IMR-90 (cell line): ENCODE results near the gene NHSL2. TPM values are rescaled to one million over a fixed set of nuclear protein-coding genes. Genes with fewer than 3 reads are reported as not detected.
"Not testable (repeated sequence)": the region's sequence is repeated elsewhere in the genome, so short reads cannot be mapped to it uniquely, and the experiment has no call there.

Experiments used
- ATAC-seq: fragments of 200-7000 bp; cut with Tn5 transposase; 2 replicates; pipeline ENCODE4 v1.9.1; 2020; ENCODE audit warnings: low read depth, mild to moderate bottlenecking, moderate library complexity
- BruUV-seq: library from RNA; stranded (reverse); fragments of 400-500 nt; replicated peaks from 2 replicates; lab custom pipeline; 2021; lab: Mats Ljungman, UMichigan
- CTCF ChIA-PET: fragments of 300-600 bp; formaldehyde crosslinking; extraction: SDS; loops from one replicate; lab custom pipeline; 2021; ENCODE audit warnings: antibody characterized with exemption; lab: Yijun Ruan, JAX
- POLR2A ChIA-PET: fragments of 300-600 bp; sonication (Branson Sonifier 250); formaldehyde crosslinking; loops from one replicate; lab custom pipeline; 2022; ENCODE audit warnings: antibody characterized with exemption; ENCODE audit not compliant: unreplicated experiment; lab: Charles Lee
- DNase-seq: peaks from one replicate; pipeline ENCODE4 v3.0.0; 2013
- H2AFZ ChIP-seq: replicated peaks from 2 replicates; pipeline ENCODE3; 2013; ENCODE audit warnings: low read length, mild to moderate bottlenecking; ENCODE audit not compliant: poor library complexity
- H2AK5ac ChIP-seq: 2 replicates; pipeline ENCODE4 v1.6.1; 2013; ENCODE audit warnings: low read depth, low read length, inconsistent platforms
- H2AK9ac ChIP-seq: replicated peaks from 2 replicates; pipeline ENCODE3; 2013; ENCODE audit warnings: mild to moderate bottlenecking, low read depth, low read length, moderate library complexity; ENCODE audit not compliant: poor library complexity
- H2BK120ac ChIP-seq: 2 replicates; pipeline ENCODE4 v1.6.1; 2013; ENCODE audit warnings: low read depth, low read length, inconsistent platforms
- H2BK15ac ChIP-seq: 3 replicates; pipeline ENCODE4 v1.6.1; 2013; ENCODE audit warnings: low read depth, low read length, inconsistent platforms
- H2BK20ac ChIP-seq: 2 replicates; pipeline ENCODE4 v1.6.1; 2013; ENCODE audit warnings: low read depth, mild to moderate bottlenecking, inconsistent platforms, low read length, moderate library complexity
- H2BK5ac ChIP-seq: 2 replicates; pipeline ENCODE4 v1.6.1; 2013; ENCODE audit warnings: mild to moderate bottlenecking, low read depth, low read length, inconsistent platforms; ENCODE audit not compliant: poor library complexity, severe bottlenecking
- H3K14ac ChIP-seq: replicated peaks from 2 replicates; pipeline ENCODE4 v1.6.1; 2013; ENCODE audit warnings: low read depth, low read length, inconsistent platforms
- H3K18ac ChIP-seq: 2 replicates; pipeline ENCODE4 v1.6.1; 2013; ENCODE audit warnings: low read depth, low read length, control low read depth
- H3K23ac ChIP-seq: 2 replicates; pipeline ENCODE4 v1.6.1; 2013; ENCODE audit warnings: low read depth, low read length, inconsistent platforms
- H3K27ac ChIP-seq: 2 replicates; pipeline ENCODE4 v1.5.1; 2013; ENCODE audit warnings: mild to moderate bottlenecking, control low read depth, low read length; ENCODE audit not compliant: insufficient read depth
- H3K27me3 ChIP-seq: 2 replicates; pipeline ENCODE4 v1.6.1; 2013; ENCODE audit warnings: low read length; ENCODE audit not compliant: control insufficient read depth, insufficient read depth
- H3K36me3 ChIP-seq: 2 replicates; pipeline ENCODE4 v1.6.1; 2013; ENCODE audit warnings: low read length, mixed read lengths; ENCODE audit not compliant: control insufficient read depth, insufficient read depth
- H3K4ac ChIP-seq: 2 replicates; pipeline ENCODE4 v1.6.1; 2013; ENCODE audit warnings: low read depth, low read length, inconsistent platforms
- H3K4me1 ChIP-seq: 2 replicates; pipeline ENCODE4 v1.6.1; 2013; ENCODE audit warnings: low read length, mixed read lengths; ENCODE audit not compliant: control insufficient read depth, insufficient read depth
- H3K4me2 ChIP-seq: 2 replicates; pipeline ENCODE4 v1.6.1; 2013; ENCODE audit warnings: low read depth, mild to moderate bottlenecking, control low read depth, low read length, moderate library complexity
- H3K4me3 ChIP-seq: 2 replicates; pipeline ENCODE4 v1.5.1; 2013; ENCODE audit warnings: low read depth, mild to moderate bottlenecking, control low read depth, low read length, moderate library complexity; ENCODE audit not compliant: insufficient read depth
- H3K56ac ChIP-seq: 2 replicates; pipeline ENCODE4 v1.6.1; 2013; ENCODE audit warnings: low read length, inconsistent platforms; ENCODE audit not compliant: insufficient read depth; ENCODE audit errors: extremely low read depth
- H3K79me1 ChIP-seq, 2 experiments: 2 replicates each; pipeline ENCODE4 v1.6.1; 2013; ENCODE audit warnings: low read length in 2 of 2, inconsistent platforms in 1 of 2, low read depth in 1 of 2
- H3K9ac ChIP-seq: 2 replicates; pipeline ENCODE4 v1.6.1; 2013; ENCODE audit warnings: low read depth, low read length, control low read depth
- H3K9me1 ChIP-seq: 2 replicates; pipeline ENCODE4 v1.6.1; 2013; ENCODE audit warnings: low read length, inconsistent platforms; ENCODE audit not compliant: insufficient read depth
- H3K9me3 ChIP-seq: 2 replicates; pipeline ENCODE4 v1.6.1; 2013; ENCODE audit warnings: low read length; ENCODE audit not compliant: control insufficient read depth, insufficient read depth
- H4K20me1 ChIP-seq: 2 replicates; pipeline ENCODE4 v1.6.1; 2013; ENCODE audit warnings: low read length, inconsistent platforms; ENCODE audit not compliant: insufficient read depth
- H4K5ac ChIP-seq: 2 replicates; pipeline ENCODE4 v1.6.1; 2013; ENCODE audit warnings: mild to moderate bottlenecking, low read depth, low read length, control low read depth
- H4K8ac ChIP-seq, 2 experiments: 2 replicates each; pipeline ENCODE4 v1.6.1; 2013; ENCODE audit warnings: low read depth in 2 of 2, low read length in 2 of 2, control low read depth in 1 of 2, inconsistent platforms in 1 of 2
- H4K91ac ChIP-seq: 2 replicates; pipeline ENCODE4 v1.6.1; 2013; ENCODE audit warnings: low read depth, low read length, inconsistent platforms; ENCODE audit not compliant: insufficient read depth
- WGBS, 2 experiments: methylation state at CpG; one replicate each; pipeline versions ENCODE4 v1.1.5 to v1.1.7; 2013; ENCODE audit warnings: missing lambda C conversion rate in 2 of 2; ENCODE audit not compliant: insufficient read length in 1 of 2; ENCODE audit errors: extremely low coverage in 2 of 2; 5-methylcytosine and 5-hydroxymethylcytosine counted together
- dilution Hi-C: fragments of 300-500 bp; cut with HindIII; formaldehyde crosslinking; loops from one replicate; pipeline ENCODE4 v1.14.3; 2018; ENCODE audit warnings: low sequenced_read_pairs; ENCODE audit not compliant: unreplicated experiment
- in situ Hi-C: fragments of 300-500 bp; cut with MboI; formaldehyde crosslinking; loops from 3 replicates; pipeline ENCODE4 v1.14.3; 2019; ENCODE audit warnings: low sequenced_read_pairs, inconsistent platforms, mixed read lengths
- intact Hi-C: fragments of 100-400 bp; cut with micrococcal nuclease; formaldehyde crosslinking; loops from 2 replicates; pipeline ENCODE4 v1.10.0; 2022
- polyA plus RNA-seq, 3 experiments: library from polyadenylated mRNA; depleted of rRNA; stranded (reverse); fragments of >200 nt; gene quantifications; 2 replicates each; pipeline ENCODE4 v1.2.3, GENCODE V29; 2012; ENCODE audit warnings: low replicate concordance in 1 of 3
- total RNA-seq: library from RNA; depleted of rRNA; stranded (reverse); fragments of >200 nt; gene quantifications from 2 replicates; pipeline ENCODE4 v1.2.3, GENCODE V29; 2012

The NHSL2 gene
- total and polyA plus RNA-seq, 2 of the 4 experiments (the other 2 are of a cell fraction), result 0.72 to 0.75 TPM

DNA sequence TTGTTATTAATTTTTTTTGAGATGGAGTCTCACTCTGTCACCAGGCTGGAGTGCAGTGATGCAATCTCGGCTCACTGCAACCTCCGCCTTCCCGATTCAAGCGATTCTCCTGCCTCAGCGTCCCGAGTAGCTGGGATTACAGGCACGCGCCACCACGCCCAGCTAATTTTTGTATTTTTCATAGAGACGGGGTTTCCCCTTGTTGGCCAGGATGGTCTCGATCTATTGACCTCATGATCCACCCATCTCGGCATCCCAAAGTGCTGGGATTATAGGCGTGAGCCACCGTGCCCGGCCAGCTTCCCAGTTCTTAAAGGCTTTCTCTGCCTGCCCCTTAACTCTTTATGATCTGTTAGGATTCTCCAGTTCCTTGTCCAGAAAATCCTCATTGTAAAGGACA, 147.7 kb downstream of the NHSL2 start:
- H2AFZ ChIP-seq, H3K18ac ChIP-seq, H3K14ac ChIP-seq, H3K9me1 ChIP-seq, H2BK20ac ChIP-seq, dilution Hi-C loops, H4K5ac ChIP-seq, CTCF ChIA-PET, H3K4me1 ChIP-seq, H3K4ac ChIP-seq, H2AK9ac ChIP-seq, H2AK5ac ChIP-seq, POLR2A ChIA-PET, H3K4me3 ChIP-seq, H3K56ac ChIP-seq, H4K91ac ChIP-seq, H2BK120ac ChIP-seq, H3K9me3 ChIP-seq, intact Hi-C loops, H3K9ac ChIP-seq, H3K4me2 ChIP-seq, H3K23ac ChIP-seq, H2BK5ac ChIP-seq, BruUV-seq, ATAC-seq, H3K27ac ChIP-seq, H3K79me1 ChIP-seq, in situ Hi-C loops, H2BK15ac ChIP-seq, H4K20me1 ChIP-seq, H3K36me3 ChIP-seq, DNase-seq, H4K8ac ChIP-seq: not testable (repeated sequence)
- H3K27me3 ChIP-seq, result peaks cover 65% of the 10 kb centered on the region
- WGBS, 2 experiments, result 82% methylated on average over 15 of the region's 15 CpGs; no CpG with 5 or more reads in 1 of the 2 experiments
